Fibroblast of mammary gland (primary cell): ENCODE data around the gene GLDN.

ENCODE experiments used
- DNase-seq: peaks from one replicate; pipeline ENCODE4 v3.0.0-alpha.2; 2010; ENCODE audit warnings: low read depth
- H3K4me3 ChIP-seq: 2 replicates; pipeline ENCODE4 v1.5.1; 2011; ENCODE audit warnings: low read depth, mild to moderate bottlenecking, low read length, moderate library complexity; ENCODE audit not compliant: control insufficient read depth
- TF ChIP-seq, protein P1 (sequence below): conservative IDR thresholded peaks from 2 replicates; pipeline ENCODE4 v1.5.1; 2011; ENCODE audit warnings: low read depth, low read length, inconsistent platforms; ENCODE audit not compliant: control insufficient read depth, insufficient read depth

The GLDN gene

GRCh38 chr15:51321316-51321715 lies 20.1 kb upstream of the GLDN start:
- TF ChIP-seq, protein P1, sequence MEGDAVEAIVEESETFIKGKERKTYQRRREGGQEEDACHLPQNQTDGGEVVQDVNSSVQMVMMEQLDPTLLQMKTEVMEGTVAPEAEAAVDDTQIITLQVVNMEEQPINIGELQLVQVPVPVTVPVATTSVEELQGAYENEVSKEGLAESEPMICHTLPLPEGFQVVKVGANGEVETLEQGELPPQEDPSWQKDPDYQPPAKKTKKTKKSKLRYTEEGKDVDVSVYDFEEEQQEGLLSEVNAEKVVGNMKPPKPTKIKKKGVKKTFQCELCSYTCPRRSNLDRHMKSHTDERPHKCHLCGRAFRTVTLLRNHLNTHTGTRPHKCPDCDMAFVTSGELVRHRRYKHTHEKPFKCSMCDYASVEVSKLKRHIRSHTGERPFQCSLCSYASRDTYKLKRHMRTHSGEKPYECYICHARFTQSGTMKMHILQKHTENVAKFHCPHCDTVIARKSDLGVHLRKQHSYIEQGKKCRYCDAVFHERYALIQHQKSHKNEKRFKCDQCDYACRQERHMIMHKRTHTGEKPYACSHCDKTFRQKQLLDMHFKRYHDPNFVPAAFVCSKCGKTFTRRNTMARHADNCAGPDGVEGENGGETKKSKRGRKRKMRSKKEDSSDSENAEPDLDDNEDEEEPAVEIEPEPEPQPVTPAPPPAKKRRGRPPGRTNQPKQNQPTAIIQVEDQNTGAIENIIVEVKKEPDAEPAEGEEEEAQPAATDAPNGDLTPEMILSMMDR: no peak
- no peak for DNase-seq
- no peak overlapping the region for H3K4me3 ChIP-seq

GRCh38 chr15:51322621-51323296 lies 18.7 kb upstream of the GLDN start:
- TF ChIP-seq, protein P1: no peak
- H3K4me3 ChIP-seq: no peak overlapping the region
- peak; percentile 37 for DNase-seq

GRCh38 chr15:51323749-51324148 lies 17.7 kb upstream of the GLDN start:
- no peak for DNase-seq
- no peak overlapping the region for H3K4me3 ChIP-seq
- TF ChIP-seq, protein P1: no peak

- H3K4me3 ChIP-seq: no peak overlapping the region
- no peak for DNase-seq
- TF ChIP-seq, protein P1: no peak
Observed at GRCh38 chr15:51325167-51325566, 16.3 kb upstream of the GLDN start.

DNA sequence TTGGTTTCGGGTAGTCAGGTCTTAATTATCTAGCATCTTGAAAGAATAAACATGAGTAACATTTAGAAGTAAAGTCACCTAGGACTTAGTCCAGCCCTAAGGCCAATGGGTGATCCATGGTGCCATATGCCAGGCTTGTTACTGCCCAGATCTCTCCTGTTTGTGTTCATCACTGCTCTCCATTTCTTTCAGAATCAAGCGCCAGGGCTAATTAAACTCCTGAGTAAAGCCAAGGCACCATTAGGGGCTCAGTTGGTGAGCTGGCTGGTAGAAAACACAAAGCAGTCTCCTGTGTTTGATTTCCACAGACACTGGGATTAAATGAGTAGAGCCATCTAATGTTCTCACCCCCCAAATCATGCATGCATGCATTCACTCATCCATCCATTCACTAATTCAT lies 14.4 kb upstream of the GLDN start:
- TF ChIP-seq, protein P1: no peak
- H3K4me3 ChIP-seq: no peak overlapping the region
- no peak for DNase-seq

DNA sequence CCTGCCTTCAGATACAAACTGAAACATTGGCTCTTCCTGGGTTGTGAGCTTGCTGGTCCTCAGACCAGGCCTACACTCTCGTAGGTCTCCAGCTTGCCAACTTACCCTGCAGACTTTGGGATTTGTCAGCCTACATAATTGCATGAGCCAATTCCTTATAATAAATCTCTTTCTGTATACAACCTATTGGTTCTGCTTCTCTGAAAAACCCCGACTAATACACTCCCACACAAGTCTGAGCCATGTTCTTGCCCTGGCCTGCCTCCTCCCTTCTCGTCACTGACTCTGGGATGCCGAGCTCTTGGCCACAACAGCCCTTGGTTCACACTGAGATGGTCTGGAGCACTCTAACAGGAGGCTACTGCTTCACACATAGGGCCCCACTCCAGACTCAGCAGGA lies 12.5 kb upstream of the GLDN start:
- no peak for DNase-seq
- TF ChIP-seq, protein P1: no peak
- H3K4me3 ChIP-seq: no peak overlapping the region

- peak; percentile 26 for DNase-seq
- TF ChIP-seq, protein P1: no peak
- H3K4me3 ChIP-seq: no peak overlapping the region
Observed at GRCh38 chr15:51331141-51331540, 10.3 kb upstream of the GLDN start.
